SU-DHL-6 (cell line): Measurements from ENCODE around the gene EPHA6.

Source experiments
- EZH2phosphoT487 ChIP-seq: fragments of 200-600 bp; sonication (generic), shearing (Covaris generic); conservative IDR thresholded peaks from 2 replicates; pipeline ENCODE4 v1.6.1; 2018; ENCODE audit warnings: mild to moderate bottlenecking, antibody characterized with exemption, low read length, moderate library complexity, mixed read lengths
- TF ChIP-seq, protein P1 (sequence below): fragments of 200-600 bp; sonication (generic); IDR thresholded peaks from one replicate; pipeline ENCODE4 v1.5.1; 2017; ENCODE audit warnings: antibody characterized with exemption, mild to moderate bottlenecking, low read length, moderate library complexity; ENCODE audit not compliant: insufficient read depth, poor library complexity, severe bottlenecking

DNA sequence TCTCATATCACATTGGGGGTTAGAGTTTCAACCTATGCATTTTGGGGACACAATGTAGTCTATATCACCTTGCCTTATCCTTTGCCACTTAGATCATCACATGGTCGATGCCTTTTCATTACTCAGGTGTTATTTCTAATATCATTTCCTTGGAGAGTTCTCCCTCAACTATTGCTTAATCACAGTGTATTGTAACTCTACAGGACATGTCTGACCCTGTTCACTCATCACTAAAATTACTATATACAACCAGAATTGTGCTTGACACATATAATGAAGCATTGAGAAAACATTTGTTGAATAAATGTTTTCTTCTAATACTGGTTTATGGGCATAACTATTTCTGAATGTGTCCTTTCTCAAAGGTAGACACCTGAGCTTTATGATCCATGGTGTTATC is 207.4 kb downstream of the EPHA6 start:
- TF ChIP-seq, protein P1, sequence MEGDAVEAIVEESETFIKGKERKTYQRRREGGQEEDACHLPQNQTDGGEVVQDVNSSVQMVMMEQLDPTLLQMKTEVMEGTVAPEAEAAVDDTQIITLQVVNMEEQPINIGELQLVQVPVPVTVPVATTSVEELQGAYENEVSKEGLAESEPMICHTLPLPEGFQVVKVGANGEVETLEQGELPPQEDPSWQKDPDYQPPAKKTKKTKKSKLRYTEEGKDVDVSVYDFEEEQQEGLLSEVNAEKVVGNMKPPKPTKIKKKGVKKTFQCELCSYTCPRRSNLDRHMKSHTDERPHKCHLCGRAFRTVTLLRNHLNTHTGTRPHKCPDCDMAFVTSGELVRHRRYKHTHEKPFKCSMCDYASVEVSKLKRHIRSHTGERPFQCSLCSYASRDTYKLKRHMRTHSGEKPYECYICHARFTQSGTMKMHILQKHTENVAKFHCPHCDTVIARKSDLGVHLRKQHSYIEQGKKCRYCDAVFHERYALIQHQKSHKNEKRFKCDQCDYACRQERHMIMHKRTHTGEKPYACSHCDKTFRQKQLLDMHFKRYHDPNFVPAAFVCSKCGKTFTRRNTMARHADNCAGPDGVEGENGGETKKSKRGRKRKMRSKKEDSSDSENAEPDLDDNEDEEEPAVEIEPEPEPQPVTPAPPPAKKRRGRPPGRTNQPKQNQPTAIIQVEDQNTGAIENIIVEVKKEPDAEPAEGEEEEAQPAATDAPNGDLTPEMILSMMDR = no peak
- no peak for TF ChIP-seq EZH2phosphoT487
